Measurements from ENCODE around the gene SPIN3.

GRCh38 chrX:56994375-56995270, 718 bp downstream of the SPIN3 start:
- TF ChIP-seq TCF7L2 (IDR thresholded peaks at IDR 0.05; ENCODE audit: low read depth, low read length) (no peak), CTCF (IDR thresholded peaks at IDR 0.05) (no peak)

Measured in Panc1 (cell line).